Left ventricle myocardium inferior (tissue), 1 donor: ENCODE data around the gene SLC22A31. TPM values are rescaled to one million over a fixed set of nuclear protein-coding genes. Genes with fewer than 3 reads are reported as not detected.
"Not testable (repeated sequence)": the region's sequence is repeated elsewhere in the genome, so short reads cannot be mapped to it uniquely, and the experiment has no call there.

Experiments
- DNase-seq: peaks from one replicate; pipeline ENCODE4 v3.0.0-alpha.2; 2020
- H3K27ac ChIP-seq: fragments of 200-600 bp; replicated peaks from 2 replicates; pipeline ENCODE4 v1.8.0; 2021
- H3K27me3 ChIP-seq: fragments of 200-600 bp; 2 replicates; pipeline ENCODE4 v1.8.0; 2021; ENCODE audit warnings: low read depth
- H3K36me3 ChIP-seq: fragments of 200-600 bp; 2 replicates; pipeline ENCODE4 v1.8.0; 2021
- H3K4me1 ChIP-seq: fragments of 200-600 bp; 2 replicates; pipeline ENCODE4 v1.8.0; 2021
- H3K4me3 ChIP-seq: fragments of 200-600 bp; 2 replicates; pipeline ENCODE4 v1.8.0; 2021; ENCODE audit warnings: mild to moderate bottlenecking, moderate library complexity
- H3K9me3 ChIP-seq: fragments of 200-600 bp; replicated peaks from 2 replicates; pipeline ENCODE4 v1.8.0; 2021
- CTCF ChIP-seq: fragments of 200-600 bp; IDR thresholded peaks from 2 replicates; pipeline ENCODE4 v1.8.0; 2021; ENCODE audit warnings: antibody characterized with exemption, mild to moderate bottlenecking, borderline replicate concordance
- intact Hi-C: fragments of 100-400 bp; cut with micrococcal nuclease; formaldehyde crosslinking; loops from one replicate; pipeline ENCODE4 v1.11.0; 2022
- total RNA-seq: library from RNA; stranded (reverse); fragmentation: NEBNext Ultra II Directional; extraction: Animal tissue kit (Norgen Biotek cat#: 25700); gene quantifications from one replicate; pipeline ENCODE4 v1.2.1, GENCODE V29; 2021
- donor health status: DM: no; HTN: yes; CAD: no; lungs with severe emphysema.

The SLC22A31 gene
- total RNA-seq, 1 donor from 2014 or later, result not detected

- no peaks in the 10 kb centered on the region for H3K9me3 ChIP-seq
- H3K27ac ChIP-seq, result no peak overlapping the region
- H3K4me3 ChIP-seq, result no peak overlapping the region
- intact Hi-C loops, result no loop called here
- no peaks in the 10 kb centered on the region for H3K36me3 ChIP-seq
- peaks cover 11% of the 10 kb centered on the region for H3K4me1 ChIP-seq
- peaks cover 36% of the 10 kb centered on the region for H3K27me3 ChIP-seq
- DNase-seq, result no peak
- TF ChIP-seq CTCF, result no peak
Measured at GRCh38 chr16:89193576-89194293, 6.6 kb downstream of the SLC22A31 start.

GRCh38 chr16:89192956-89193575, 7.3 kb downstream of the SLC22A31 start:
- peak; percentile 29 for DNase-seq
- Histone ChIP-seq H3K4me1 (peaks cover 11% of the 10 kb centered on the region), H3K27ac (no peak overlapping the region), H3K36me3 (no peaks in the 10 kb centered on the region), H3K27me3 (peaks cover 29% of the 10 kb centered on the region), H3K9me3 (no peaks in the 10 kb centered on the region), H3K4me3 (no peak overlapping the region)
- intact Hi-C loops, result no loop called here
- no peak for TF ChIP-seq CTCF

- H3K27ac ChIP-seq, intact Hi-C loops, H3K36me3 ChIP-seq, H3K9me3 ChIP-seq: not testable (repeated sequence)
- Histone ChIP-seq H3K27me3 (peaks cover 22% of the 10 kb centered on the region), H3K4me3 (peak overlapping the region; percentile 62), H3K4me1 (peaks cover 11% of the 10 kb centered on the region)
- DNase-seq, result peak; percentile 48
Measured at GRCh38 chr16:89192186-89192955, 8.0 kb downstream of the SLC22A31 start.

GRCh38 chr16:89191901-89192185, 8.5 kb downstream of the SLC22A31 start:
- peak overlapping the region; percentile 62 for H3K4me3 ChIP-seq
- H3K27ac ChIP-seq, result no peak overlapping the region
- H3K27me3 ChIP-seq, result peaks cover 17% of the 10 kb centered on the region
- no peak for TF ChIP-seq CTCF
- no peak for DNase-seq
- intact Hi-C loops, result no loop called here
- H3K4me1 ChIP-seq, result peaks cover 11% of the 10 kb centered on the region
- no peaks in the 10 kb centered on the region for H3K36me3 ChIP-seq
- no peaks in the 10 kb centered on the region for H3K9me3 ChIP-seq

GRCh38 chr16:89191033-89191900, 9.1 kb downstream of the SLC22A31 start:
- Histone ChIP-seq H3K27ac (no peak overlapping the region), H3K36me3 (no peaks in the 10 kb centered on the region), H3K4me3 (peak overlapping the region; percentile 62), H3K9me3 (no peaks in the 10 kb centered on the region), H3K27me3 (peaks cover 16% of the 10 kb centered on the region), H3K4me1 (peaks cover 11% of the 10 kb centered on the region)
- TF ChIP-seq CTCF, result no peak
- intact Hi-C loops, result no loop called here
- DNase-seq, result no peak
